ENCODE data around the gene AKAP6. TPM values are rescaled to one million over a fixed set of nuclear protein-coding genes. Genes with fewer than 3 reads are reported as not detected.

The AKAP6 gene
- total RNA-seq, 2 donors from 2014 or later: 112 to 117 TPM

- no peak for DNase-seq (ENCODE audit: low spot score)
- TF ChIP-seq, protein P1, sequence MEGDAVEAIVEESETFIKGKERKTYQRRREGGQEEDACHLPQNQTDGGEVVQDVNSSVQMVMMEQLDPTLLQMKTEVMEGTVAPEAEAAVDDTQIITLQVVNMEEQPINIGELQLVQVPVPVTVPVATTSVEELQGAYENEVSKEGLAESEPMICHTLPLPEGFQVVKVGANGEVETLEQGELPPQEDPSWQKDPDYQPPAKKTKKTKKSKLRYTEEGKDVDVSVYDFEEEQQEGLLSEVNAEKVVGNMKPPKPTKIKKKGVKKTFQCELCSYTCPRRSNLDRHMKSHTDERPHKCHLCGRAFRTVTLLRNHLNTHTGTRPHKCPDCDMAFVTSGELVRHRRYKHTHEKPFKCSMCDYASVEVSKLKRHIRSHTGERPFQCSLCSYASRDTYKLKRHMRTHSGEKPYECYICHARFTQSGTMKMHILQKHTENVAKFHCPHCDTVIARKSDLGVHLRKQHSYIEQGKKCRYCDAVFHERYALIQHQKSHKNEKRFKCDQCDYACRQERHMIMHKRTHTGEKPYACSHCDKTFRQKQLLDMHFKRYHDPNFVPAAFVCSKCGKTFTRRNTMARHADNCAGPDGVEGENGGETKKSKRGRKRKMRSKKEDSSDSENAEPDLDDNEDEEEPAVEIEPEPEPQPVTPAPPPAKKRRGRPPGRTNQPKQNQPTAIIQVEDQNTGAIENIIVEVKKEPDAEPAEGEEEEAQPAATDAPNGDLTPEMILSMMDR (IDR thresholded peaks at IDR 0.05): no peak
Measured at GRCh38 chr14:32757568-32757967, 428.5 kb downstream of the AKAP6 start.

GRCh38 chr14:32761381-32761968 lies 432.4 kb downstream of the AKAP6 start:
- no peaks in the 10 kb centered on the region for H3K4me1 ChIP-seq
- no peaks in the 10 kb centered on the region for H3K27me3 ChIP-seq
- no peak overlapping the region for H3K4me3 ChIP-seq
- H3K36me3 ChIP-seq: no peaks in the 10 kb centered on the region
- TF ChIP-seq, protein P1 (IDR thresholded peaks at IDR 0.05): no peak
- DNase-seq (ENCODE audit: low spot score): no peak
- H3K27ac ChIP-seq: no peak overlapping the region
- no peaks in the 10 kb centered on the region for H3K9me3 ChIP-seq

More at GRCh38 chr14:32757568-32757967, 428.5 kb downstream of the AKAP6 start:
- Histone ChIP-seq H3K4me3 (no peak overlapping the region), H3K9me3 (peaks cover 0 to 21% of the 10 kb centered on the region in 2 donors), H3K36me3 (no peaks in the 10 kb centered on the region), H3K27ac (no peak overlapping the region), H3K27me3 (no peaks in the 10 kb centered on the region), H3K4me1 (no peaks in the 10 kb centered on the region)

- no peak overlapping the region for H3K4me3 ChIP-seq
- no peak overlapping the region for H3K27ac ChIP-seq
- DNase-seq (ENCODE audit: low spot score): no peak
- H3K4me1 ChIP-seq: no peaks in the 10 kb centered on the region
- no peaks in the 10 kb centered on the region for H3K36me3 ChIP-seq
- no peaks in the 10 kb centered on the region for H3K9me3 ChIP-seq
- TF ChIP-seq, protein P1 (IDR thresholded peaks at IDR 0.05): no peak
- H3K27me3 ChIP-seq: no peaks in the 10 kb centered on the region
Measured at GRCh38 chr14:32762886-32763285, 433.8 kb downstream of the AKAP6 start.

- Histone ChIP-seq H3K4me3 (no peak overlapping the region), H3K36me3 (no peaks in the 10 kb centered on the region), H3K9me3 (no peaks in the 10 kb centered on the region), H3K27me3 (no peaks in the 10 kb centered on the region), H3K4me1 (no peaks in the 10 kb centered on the region), H3K27ac (no peak overlapping the region)
- DNase-seq (ENCODE audit: low spot score): no peak
- TF ChIP-seq, protein P1 (IDR thresholded peaks at IDR 0.05): no peak
Measured at GRCh38 chr14:32763673-32764072, 434.6 kb downstream of the AKAP6 start.

DNA sequence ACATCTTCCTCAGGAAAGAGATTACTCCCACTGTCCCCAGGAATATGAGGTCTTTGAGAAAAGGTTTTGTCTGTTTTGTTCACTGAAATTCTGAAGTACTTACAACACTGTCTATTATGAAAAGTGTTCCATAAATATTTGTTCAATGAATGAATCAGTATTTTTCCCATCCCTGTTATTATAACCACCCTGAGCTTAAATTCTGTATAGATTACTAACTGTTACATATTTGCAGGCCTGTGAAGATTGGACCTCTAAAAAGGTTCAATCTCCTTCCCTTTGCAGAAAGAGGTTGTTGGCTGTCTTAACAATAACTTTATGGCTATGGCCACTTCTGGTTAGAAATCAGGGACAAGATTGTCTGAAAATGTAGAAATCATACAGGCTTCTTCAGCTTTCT lies 435.0 kb downstream of the AKAP6 start:
- TF ChIP-seq, protein P1 (IDR thresholded peaks at IDR 0.05): no peak

DNA sequence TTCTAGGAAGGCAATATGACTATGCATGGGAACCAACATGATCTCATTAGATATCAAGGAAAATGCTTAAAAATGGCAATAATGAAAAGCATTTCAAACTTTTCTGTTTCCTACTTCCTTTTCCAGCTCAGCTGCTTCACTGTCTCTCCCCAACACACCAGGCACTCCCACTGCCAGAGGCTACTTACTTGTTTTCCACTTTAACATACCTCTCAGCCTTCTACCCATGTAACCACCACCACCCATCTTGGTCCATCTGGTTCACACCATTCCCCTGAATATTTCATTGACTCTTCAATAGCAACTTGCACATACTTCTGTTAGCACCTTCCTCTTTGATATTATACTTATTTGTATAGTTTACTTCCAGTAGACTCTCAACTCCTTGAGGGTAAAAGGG lies 441.3 kb downstream of the AKAP6 start:
- H3K9me3 ChIP-seq: no peaks in the 10 kb centered on the region
- H3K27ac ChIP-seq: no peak overlapping the region
- H3K4me3 ChIP-seq: no peak overlapping the region
- H3K27me3 ChIP-seq: no peaks in the 10 kb centered on the region
- H3K4me1 ChIP-seq: no peaks in the 10 kb centered on the region
- TF ChIP-seq, protein P1 (IDR thresholded peaks at IDR 0.05): no peak
- peaks cover 14% of the 10 kb centered on the region for H3K36me3 ChIP-seq
- no peak for DNase-seq (ENCODE audit: low spot score)

More for the DNA sequence above, 435.0 kb downstream of the AKAP6 start:
- Histone ChIP-seq H3K27me3 (no peaks in the 10 kb centered on the region), H3K9me3 (no peaks in the 10 kb centered on the region), H3K36me3 (no peaks in the 10 kb centered on the region), H3K4me1 (no peaks in the 10 kb centered on the region), H3K4me3 (no peak overlapping the region), H3K27ac (no peak overlapping the region)
- no peak for DNase-seq (ENCODE audit: low spot score)

Measured in right atrium auricular region (tissue), 2 donors.